HCT116 (cell line): ENCODE data around the gene DLG2. TPM values are rescaled to one million over a fixed set of nuclear protein-coding genes. Genes with fewer than 3 reads are reported as not detected.

ENCODE experiments used
- ATAC-seq: fragments of 200-7000 bp; cut with Tn5 transposase; 2 replicates; pipeline ENCODE4 v1.9.1; 2020; ENCODE audit warnings: mild to moderate bottlenecking, moderate library complexity
- BruUV-seq: library from RNA; stranded (reverse); fragments of 400-500 nt; replicated peaks from 2 replicates; lab custom pipeline; 2021; lab: Mats Ljungman, UMichigan
- CTCF ChIA-PET: fragments of 300-600 bp; sonication (Branson Sonifier 250); formaldehyde crosslinking; loops from one replicate; lab custom pipeline; 2021; ENCODE audit warnings: antibody characterized with exemption; lab: Charles Lee
- POLR2A ChIA-PET: fragments of 300-600, 350-600 bp; sonication (Branson Sonifier 250); formaldehyde crosslinking; loops from one replicate; lab custom pipeline; 2021; ENCODE audit warnings: antibody characterized with exemption; lab: Charles Lee
- RAD21 ChIA-PET, 2 experiments: fragments of 300-600 bp; sonication (Branson Sonifier 250); formaldehyde crosslinking; loops; one replicate each; lab custom pipeline; 2023; ENCODE audit warnings: low total read pairs in 2 of 2; ENCODE audit not compliant: uncharacterized antibody in 2 of 2, unreplicated experiment in 2 of 2, low non-redundant PET in 1 of 2; lab: Charles Lee
- DNase-seq: peaks from one replicate; pipeline ENCODE4 v3.0.0-alpha.2; 2010; ENCODE audit warnings: low read depth, low spot score
- H2AFZ ChIP-seq: fragments of 200-600 bp; shearing (Covaris generic), sonication (generic); 2 replicates; pipeline ENCODE4 v1.6.1; 2017; ENCODE audit warnings: low read depth, mixed run types, mixed read lengths, antibody characterized with exemption, low read length; ENCODE audit not compliant: poor library complexity, severe bottlenecking
- H3K27ac ChIP-seq: 2 replicates; pipeline ENCODE4 v1.5.1; 2012; ENCODE audit warnings: low read depth, low read length
- H3K27me3 ChIP-seq: fragments of 200-600 bp; sonication (generic); 2 replicates; pipeline ENCODE4 v1.6.1; 2016; ENCODE audit warnings: mixed run types, low read length, mixed read lengths; ENCODE audit not compliant: insufficient read depth
- H3K36me3 ChIP-seq, 2 experiments: fragments of 200-500 bp in 1 of 2; fragments of 200-600 bp in 1 of 2; sonication (Bioruptor generic) in 1 of 2; sonication (generic) in 1 of 2; 2 replicates each; pipeline versions ENCODE4 v1.5.1 to v1.6.1; 2014 to 2016; ENCODE audit warnings: low read length in 2 of 2, inconsistent platforms in 1 of 2, mixed read lengths in 1 of 2, mixed run types in 1 of 2; ENCODE audit not compliant: insufficient read depth in 2 of 2, control insufficient read depth in 1 of 2
- H3K4me1 ChIP-seq, 2 experiments: fragments of 200-600 bp in 1 of 2; sonication (generic) in 1 of 2; 2 replicates each; pipeline versions ENCODE4 v1.5.1 to v1.6.1; 2012 to 2017; ENCODE audit warnings: low read length in 2 of 2, inconsistent platforms in 1 of 2, mild to moderate bottlenecking in 1 of 2, mixed read lengths in 1 of 2, mixed run types in 1 of 2, moderate library complexity in 1 of 2; ENCODE audit not compliant: insufficient read depth in 2 of 2, control insufficient read depth in 1 of 2
- H3K4me2 ChIP-seq: fragments of 200-600 bp; sonication (generic); 2 replicates; pipeline ENCODE4 v1.6.1; 2017; ENCODE audit warnings: mixed run types, low read length, mixed read lengths
- H3K4me3 ChIP-seq, 2 experiments: fragments of 200-600 bp in 1 of 2; sonication (generic) in 1 of 2; replicated peaks in 1 of 2; 2 replicates each; pipeline ENCODE4 v1.5.1; 2011 to 2016; ENCODE audit warnings: low read length in 2 of 2, control low read depth in 1 of 2, low read depth in 1 of 2, mild to moderate bottlenecking in 1 of 2, mixed read lengths in 1 of 2, mixed run types in 1 of 2
- H3K79me2 ChIP-seq: fragments of 200-600 bp; sonication (generic); 2 replicates; pipeline ENCODE4 v1.6.1; 2017; ENCODE audit warnings: mild to moderate bottlenecking, mixed run types, low read length, moderate library complexity, mixed read lengths; ENCODE audit not compliant: insufficient read depth
- H3K9ac ChIP-seq: fragments of 200-600 bp; sonication (generic); 2 replicates; pipeline ENCODE4 v1.6.1; 2016; ENCODE audit warnings: low read length, mixed read lengths
- H3K9me2 ChIP-seq: fragments of 200-600 bp; sonication (generic), shearing (Covaris generic); 2 replicates; pipeline ENCODE4 v1.6.1; 2017; ENCODE audit warnings: mixed run types, mild to moderate bottlenecking, moderate library complexity; ENCODE audit not compliant: insufficient read depth
- H3K9me3 ChIP-seq, 2 experiments: fragments of 200-500 bp in 1 of 2; fragments of 200-600 bp in 1 of 2; sonication (Bioruptor generic) in 1 of 2; sonication (generic) in 1 of 2; 2 replicates each; pipeline ENCODE4 v1.6.1; 2014 to 2017; ENCODE audit warnings: low read length in 2 of 2, mixed read lengths in 2 of 2, inconsistent platforms in 1 of 2, low read depth in 1 of 2, mild to moderate bottlenecking in 1 of 2, mixed run types in 1 of 2, moderate library complexity in 1 of 2; ENCODE audit not compliant: control insufficient read depth in 1 of 2, insufficient read depth in 1 of 2
- H4K20me1 ChIP-seq: fragments of 200-600 bp; sonication (generic), shearing (Covaris generic); 2 replicates; pipeline ENCODE4 v1.6.1; 2017; ENCODE audit warnings: mixed run types, mild to moderate bottlenecking, moderate library complexity; ENCODE audit not compliant: insufficient read depth
- ATF3 ChIP-seq: IDR thresholded peaks from 2 replicates; pipeline ENCODE4 v1.6.1; 2012
- EGR1 ChIP-seq: IDR thresholded peaks from 2 replicates; pipeline ENCODE4 v1.6.1; 2012; ENCODE audit warnings: low read depth
- EZH2 ChIP-seq: fragments of 200-600 bp; sonication (generic); IDR thresholded peaks from 2 replicates; pipeline ENCODE4 v1.6.1; 2017; ENCODE audit warnings: antibody characterized with exemption, mixed run types
- FOSL1 ChIP-seq: IDR thresholded peaks from 2 replicates; pipeline ENCODE4 v1.6.1; 2012; ENCODE audit warnings: low read depth
- JUND ChIP-seq: IDR thresholded peaks from 2 replicates; pipeline ENCODE4 v1.6.1; 2012
- TCF7L2 ChIP-seq: IDR thresholded peaks from 2 replicates; pipeline ENCODE4 v1.7.0; 2011; ENCODE audit warnings: borderline replicate concordance, inconsistent platforms; ENCODE audit not compliant: insufficient read depth, insufficient read length; ENCODE audit errors: extremely low read depth
- ZBTB33 ChIP-seq: IDR thresholded peaks from 2 replicates; pipeline ENCODE4 v1.6.1; 2011; ENCODE audit warnings: mild to moderate bottlenecking, low read length, moderate library complexity; ENCODE audit not compliant: insufficient replicate concordance; ENCODE audit errors: extremely low read depth
- intact Hi-C: fragments of 100-400 bp; cut with micrococcal nuclease; formaldehyde crosslinking; loops from 2 replicates; pipeline ENCODE4 v1.10.0; 2022
- total RNA-seq: library from RNA; stranded (reverse); gene quantifications from one replicate; pipeline ENCODE4 v1.2.1, GENCODE V29; 2021; ENCODE audit not compliant: unreplicated experiment

Gene DLG2
- total RNA-seq, 1 experiment from 2014 or later: 2.4 TPM

GRCh38 chr11:83662494-83662893, 1964.7 kb downstream of the DLG2 start (continued):
- TF ChIP-seq ZBTB33: no peak
- no peak for TF ChIP-seq FOSL1
- no peak for TF ChIP-seq EGR1

- no peak for DNase-seq
- POLR2A ChIA-PET: no interaction called here
- H4K20me1 ChIP-seq: no peaks in the 10 kb centered on the region
- no peak for ATAC-seq
- no peaks in the 10 kb centered on the region for H3K79me2 ChIP-seq
- H3K4me2 ChIP-seq: no peak overlapping the region
- H3K4me1 ChIP-seq: no peaks in the 10 kb centered on the region
- RAD21 ChIA-PET: no interaction called here
- no peak overlapping the region for H3K27ac ChIP-seq
- H3K9ac ChIP-seq: no peak overlapping the region
- no peaks in the 10 kb centered on the region for H3K36me3 ChIP-seq
- H2AFZ ChIP-seq: no peak overlapping the region
- no peaks in the 10 kb centered on the region for H3K9me2 ChIP-seq
- TF ChIP-seq TCF7L2: no peak
- TF ChIP-seq JUND: no peak
- no peak for TF ChIP-seq ZBTB33
- no peak for TF ChIP-seq ATF3
- TF ChIP-seq EZH2: no peak
- BruUV-seq: no TSS peak
- H3K9me3 ChIP-seq: no peaks in the 10 kb centered on the region
- intact Hi-C loops: no loop called here
- no peaks in the 10 kb centered on the region for H3K27me3 ChIP-seq
- CTCF ChIA-PET: no interaction called here
- H3K4me3 ChIP-seq: no peak overlapping the region
Measured at GRCh38 chr11:83661491-83662350, 1965.4 kb downstream of the DLG2 start.
